Activated CD4-positive, alpha-beta T cell treated with anti-CD3 and anti-CD28 coated beads for 36 hours (primary cell): ENCODE data around the gene TMEM185A. TPM values are rescaled to one million over a fixed set of nuclear protein-coding genes. Genes with fewer than 3 reads are reported as not detected.
"Not testable (repeated sequence)": the region's sequence is repeated elsewhere in the genome, so short reads cannot be mapped to it uniquely, and the experiment has no call there.

Experiments
- ATAC-seq: fragments of 200-7000 bp; cut with Tn5 transposase; one replicate; pipeline ENCODE4 v1.10.0; 2021; ENCODE audit warnings: mild to moderate bottlenecking, moderate library complexity
- CTCF ChIA-PET: fragments of 350-600 bp; sonication (Branson Sonifier 250); formaldehyde crosslinking; loops from one replicate; lab custom pipeline; 2021; ENCODE audit warnings: antibody characterized with exemption; lab: Charles Lee
- POLR2A ChIA-PET: fragments of 350-600 bp; sonication (Branson Sonifier 250); formaldehyde crosslinking; loops from one replicate; lab custom pipeline; 2021; ENCODE audit warnings: antibody characterized with exemption, inconsistent platforms; lab: Charles Lee
- DNase-seq: peaks from one replicate; pipeline ENCODE4 v3.0.0-alpha.2; 2020
- H3K27ac Mint-ChIP-seq: one replicate; pipeline ENCODE4 v1.8.0; 2021; ENCODE audit warnings: mixed read lengths
- H3K27me3 Mint-ChIP-seq: one replicate; pipeline ENCODE4 v1.8.0; 2021; ENCODE audit warnings: mixed read lengths
- H3K36me3 Mint-ChIP-seq: one replicate; pipeline ENCODE4 v1.8.0; 2021; ENCODE audit warnings: low read depth, mixed read lengths
- H3K4me1 Mint-ChIP-seq: one replicate; pipeline ENCODE4 v1.8.0; 2021; ENCODE audit warnings: mixed read lengths
- H3K4me3 Mint-ChIP-seq: one replicate; pipeline ENCODE4 v1.8.0; 2021; ENCODE audit warnings: mild to moderate bottlenecking, moderate library complexity, mixed read lengths
- H3K9me3 Mint-ChIP-seq: one replicate; pipeline ENCODE4 v1.8.0; 2021; ENCODE audit warnings: low read depth, mixed read lengths
- intact Hi-C, 2 experiments: fragments of 100-400 bp; cut with DNase I in 1 of 2; cut with micrococcal nuclease in 1 of 2; formaldehyde crosslinking; loops; one replicate each; pipeline versions ENCODE4 v1.14.2 to v1.15.1; 2022 to 2024; cut with DNase I, micrococcal nuclease
- total RNA-seq, 2 experiments: library from RNA; stranded (reverse); gene quantifications; one replicate each; pipeline ENCODE4 v1.2.3, GENCODE V29; 2021

Gene TMEM185A
- total RNA-seq, 2 experiments from 2014 or later = 10.2 to 14.4 TPM

DNA sequence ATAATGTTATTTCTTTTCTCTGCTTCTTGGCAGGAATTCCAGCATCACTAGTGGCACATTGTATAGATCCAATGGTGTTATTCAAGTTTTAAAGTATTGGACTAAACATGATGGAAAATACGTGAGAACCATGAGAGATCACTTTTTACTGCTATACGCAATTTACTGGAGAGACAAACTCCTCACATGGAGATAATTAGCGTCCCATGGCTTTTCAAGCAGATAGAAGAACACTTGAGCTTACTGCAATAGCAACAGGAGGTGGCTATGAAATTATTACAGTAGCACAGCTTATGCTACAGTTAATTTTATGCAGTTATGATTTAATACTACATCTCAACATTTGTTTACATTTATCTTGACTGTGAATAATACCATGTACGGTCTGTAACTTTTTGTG is 11.9 kb upstream of the TMEM185A start:
- ChIA-PET CTCF (no interaction called here), POLR2A (no interaction called here)
- no peak overlapping the region for H3K4me3 Mint-ChIP-seq
- H3K36me3 Mint-ChIP-seq = no peaks in the 10 kb centered on the region
- no peak overlapping the region for H3K27ac Mint-ChIP-seq
- no peak for DNase-seq
- no peak for ATAC-seq
- peaks cover 7% of the 10 kb centered on the region for H3K4me1 Mint-ChIP-seq
- peaks cover under 1% of the 10 kb centered on the region for H3K27me3 Mint-ChIP-seq
- no peaks in the 10 kb centered on the region for H3K9me3 Mint-ChIP-seq
- intact Hi-C loops = no loop called here

DNA sequence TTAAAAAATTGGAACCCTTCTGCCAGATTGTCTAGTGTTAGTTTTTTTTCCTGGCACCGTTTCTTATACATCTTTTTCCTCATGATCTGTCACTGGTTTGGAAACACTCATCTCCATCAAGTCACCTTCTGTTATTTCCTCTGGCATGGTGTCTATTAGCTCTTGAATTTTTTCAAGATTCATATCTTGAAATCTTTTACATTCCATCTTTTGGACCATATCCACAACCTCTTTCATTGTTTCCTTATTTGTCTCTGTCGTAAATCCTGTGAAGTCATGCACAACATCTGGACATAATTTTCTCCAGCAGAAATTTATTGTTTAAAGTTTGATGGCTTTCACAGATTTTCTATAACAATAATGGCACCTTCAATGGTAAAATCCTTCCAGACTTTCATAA is 10.2 kb upstream of the TMEM185A start:
- intact Hi-C loops = no loop called here
- Mint-ChIP-seq H3K4me1 (peaks cover 7% of the 10 kb centered on the region), H3K27me3 (peaks cover 3% of the 10 kb centered on the region), H3K27ac (no peak overlapping the region), H3K9me3 (no peaks in the 10 kb centered on the region), H3K36me3 (no peaks in the 10 kb centered on the region), H3K4me3 (no peak overlapping the region)
- ATAC-seq (no peak), DNase-seq (no peak)
- CTCF ChIA-PET = no interaction called here
- POLR2A ChIA-PET = no interaction called here

DNA sequence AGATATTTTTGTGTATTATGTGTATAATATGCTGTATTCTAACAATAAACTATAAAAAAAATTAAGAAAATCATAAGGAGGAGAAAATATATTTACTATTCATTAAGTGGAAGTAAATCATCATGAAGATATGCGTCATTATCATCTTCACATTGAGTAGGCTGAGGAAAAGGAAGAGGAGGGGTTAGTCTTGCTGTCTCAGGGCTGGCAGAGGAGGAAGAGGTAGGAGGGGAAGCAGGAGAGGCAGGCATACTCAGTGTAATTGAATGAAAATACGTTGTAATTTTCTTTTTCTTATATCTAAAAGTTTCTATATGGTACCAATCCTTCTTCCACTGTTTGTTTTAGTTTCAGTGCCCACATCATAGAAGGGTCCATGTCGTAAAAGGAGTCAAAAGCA is 9.8 kb upstream of the TMEM185A start:
- no peak overlapping the region for H3K4me3 Mint-ChIP-seq
- H3K27ac Mint-ChIP-seq = no peak overlapping the region
- DNase-seq = no peak
- H3K9me3 Mint-ChIP-seq = no peaks in the 10 kb centered on the region
- peak; percentile 75 for ATAC-seq
- CTCF ChIA-PET = no interaction called here
- no peaks in the 10 kb centered on the region for H3K36me3 Mint-ChIP-seq
- intact Hi-C loops = no loop called here
- POLR2A ChIA-PET = no interaction called here
- H3K4me1 Mint-ChIP-seq = peaks cover 7% of the 10 kb centered on the region
- H3K27me3 Mint-ChIP-seq = peaks cover 3% of the 10 kb centered on the region

DNA sequence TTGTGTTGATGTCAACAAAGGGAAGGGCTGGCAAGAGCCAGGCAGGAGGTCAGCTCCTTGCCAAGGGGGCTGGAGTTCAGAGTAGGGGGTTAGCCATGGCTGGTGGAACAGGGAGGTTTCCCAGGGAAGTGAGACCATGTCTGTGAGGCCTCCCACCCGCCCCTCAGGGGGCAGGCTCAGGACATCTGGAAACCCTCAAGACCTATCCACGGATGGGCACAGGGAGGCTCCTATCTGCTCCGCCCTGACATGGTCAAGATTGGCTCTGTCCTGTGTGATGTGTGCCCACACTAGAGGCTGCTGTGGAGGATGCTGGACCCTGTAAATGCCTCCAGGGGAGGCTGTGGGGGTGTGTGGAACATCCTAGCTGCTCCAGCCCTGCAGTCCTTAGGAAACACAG is 8.0 kb upstream of the TMEM185A start:
- Mint-ChIP-seq H3K4me1 (peaks cover 7% of the 10 kb centered on the region), H3K4me3 (no peak overlapping the region), H3K27ac (no peak overlapping the region), H3K27me3 (peaks cover 7% of the 10 kb centered on the region), H3K36me3 (no peaks in the 10 kb centered on the region), H3K9me3 (no peaks in the 10 kb centered on the region)
- POLR2A ChIA-PET = no interaction called here
- ATAC-seq = no peak
- intact Hi-C loops = loop anchor here (10.0 kb wide), 3 partner anchors 125 to 1725 kb away; partner anchors contain the start of genes FMR1 (in 1 of the 2) and MTMR1 (in 1 of the 2)
- CTCF ChIA-PET = no interaction called here
- no peak for DNase-seq

DNA sequence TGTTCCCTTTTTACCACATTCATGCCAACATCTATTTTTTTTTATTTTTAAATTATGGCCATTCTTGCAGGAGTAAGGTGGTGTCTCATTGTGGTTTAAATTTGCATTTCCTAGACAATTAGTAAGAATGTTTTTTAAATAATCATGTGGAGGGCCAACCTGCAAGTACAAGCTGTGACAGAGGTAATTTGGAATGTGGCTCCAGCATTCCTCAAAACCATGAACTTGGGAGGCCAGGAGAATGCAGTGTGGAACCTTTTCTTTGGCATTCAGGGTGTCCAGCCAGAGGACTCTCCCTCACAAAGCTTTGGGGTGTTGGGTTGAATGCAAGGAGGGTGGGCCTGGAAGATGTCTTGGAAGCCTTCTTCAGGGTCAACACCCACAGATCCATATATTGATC is 7.3 kb upstream of the TMEM185A start:
- Mint-ChIP-seq H3K36me3 (no peaks in the 10 kb centered on the region), H3K27ac (no peak overlapping the region), H3K27me3 (peaks cover 7% of the 10 kb centered on the region), H3K9me3 (no peaks in the 10 kb centered on the region), H3K4me1 (peaks cover 7% of the 10 kb centered on the region), H3K4me3 (no peak overlapping the region)
- ChIA-PET POLR2A (no interaction called here), CTCF (no interaction called here)
- no peak for DNase-seq
- no peak for ATAC-seq
- intact Hi-C loops = loop anchor here (10.0 kb wide), 3 partner anchors 124 to 1724 kb away; partner anchors contain the start of genes FMR1 (in 1 of the 2) and MTMR1 (in 1 of the 2)

DNA sequence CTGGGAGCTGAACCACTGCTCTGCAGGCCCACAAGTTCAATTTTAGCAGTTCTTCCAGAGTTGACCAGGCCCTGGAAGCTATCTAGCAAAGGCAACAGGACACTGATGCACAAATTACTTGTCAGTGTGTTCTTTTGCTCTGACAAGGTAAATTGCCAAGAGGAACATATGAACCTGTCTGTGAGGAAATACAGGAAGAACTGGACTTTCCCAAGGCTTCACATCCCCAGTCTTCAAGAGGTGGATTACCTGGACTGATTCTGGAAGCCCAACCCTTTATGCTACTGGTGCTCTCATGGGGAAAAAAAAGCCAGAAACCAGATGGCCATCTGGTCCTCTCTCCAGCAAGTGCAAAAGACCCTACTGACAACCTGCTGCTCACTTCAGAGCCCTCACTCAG is 1.9 kb upstream of the TMEM185A start:
- no peak overlapping the region for H3K4me3 Mint-ChIP-seq
- H3K27me3 Mint-ChIP-seq = peaks cover 6% of the 10 kb centered on the region
- no peak for DNase-seq
- ATAC-seq = no peak
- no peak overlapping the region for H3K27ac Mint-ChIP-seq
- ChIA-PET CTCF (interaction anchor here (1.1 kb wide), 1 partner anchor 106 kb away, joined by 4 read pairs; no protein-coding TSS in a partner anchor), POLR2A (no interaction called here)
- intact Hi-C loops = loop anchor here (5.0 to 10.0 kb wide), 5 partner anchors 106 to 1719 kb away; partner anchors contain the start of genes FMR1 (in 1 of the 2) and MTMR1 (in 1 of the 2)
- H3K9me3 Mint-ChIP-seq = no peaks in the 10 kb centered on the region
- no peaks in the 10 kb centered on the region for H3K36me3 Mint-ChIP-seq
- H3K4me1 Mint-ChIP-seq = peaks cover 24% of the 10 kb centered on the region

DNA sequence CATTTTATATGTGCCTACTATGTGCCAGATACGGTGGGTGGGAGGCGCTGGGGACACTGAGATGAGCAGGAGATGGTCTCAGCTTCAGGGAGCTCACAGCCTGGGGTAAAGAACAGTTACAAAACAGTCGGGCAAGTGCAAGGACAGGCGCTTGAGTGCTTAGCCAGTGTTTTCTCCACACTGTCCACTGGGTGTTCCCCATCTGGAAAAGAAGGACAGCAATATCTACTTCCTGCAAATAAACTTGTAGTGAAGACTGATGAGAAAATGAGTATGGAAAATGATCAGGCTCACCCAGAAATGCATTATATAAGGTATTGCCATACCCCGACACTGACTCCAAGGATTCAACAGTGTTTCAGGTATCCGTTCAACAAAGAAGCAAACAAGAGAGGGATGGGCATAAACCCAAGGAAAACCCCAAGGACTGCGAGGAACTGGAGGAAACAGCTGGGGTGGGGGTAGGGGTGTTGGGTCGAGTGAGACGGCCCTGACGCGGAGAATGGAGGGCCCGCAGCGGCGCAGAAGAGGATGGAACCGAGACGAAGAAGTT is 835 bp downstream of the TMEM185A start:
- H3K4me1 Mint-ChIP-seq = peaks cover 40% of the 10 kb centered on the region
- H3K9me3 Mint-ChIP-seq = no peaks in the 10 kb centered on the region
- peak overlapping the region; percentile 88 for H3K27ac Mint-ChIP-seq
- H3K36me3 Mint-ChIP-seq = no peaks in the 10 kb centered on the region
- H3K27me3 Mint-ChIP-seq = peaks cover 4% of the 10 kb centered on the region
- CTCF ChIA-PET = no interaction called here
- DNase-seq (no peak), ATAC-seq (peak; percentile 33)
- POLR2A ChIA-PET = no interaction called here
- peak overlapping the region; percentile 85 for H3K4me3 Mint-ChIP-seq
- intact Hi-C loops = loop anchor here (1.0 to 10.0 kb wide), 7 partner anchors 90 to 1716 kb away; partner anchors contain the start of genes EOLA1 (in 1 of the 2), FMR1 (in 1 of the 2), IDS (in 1 of the 2) and MTMR1 (in 1 of the 2)

DNA sequence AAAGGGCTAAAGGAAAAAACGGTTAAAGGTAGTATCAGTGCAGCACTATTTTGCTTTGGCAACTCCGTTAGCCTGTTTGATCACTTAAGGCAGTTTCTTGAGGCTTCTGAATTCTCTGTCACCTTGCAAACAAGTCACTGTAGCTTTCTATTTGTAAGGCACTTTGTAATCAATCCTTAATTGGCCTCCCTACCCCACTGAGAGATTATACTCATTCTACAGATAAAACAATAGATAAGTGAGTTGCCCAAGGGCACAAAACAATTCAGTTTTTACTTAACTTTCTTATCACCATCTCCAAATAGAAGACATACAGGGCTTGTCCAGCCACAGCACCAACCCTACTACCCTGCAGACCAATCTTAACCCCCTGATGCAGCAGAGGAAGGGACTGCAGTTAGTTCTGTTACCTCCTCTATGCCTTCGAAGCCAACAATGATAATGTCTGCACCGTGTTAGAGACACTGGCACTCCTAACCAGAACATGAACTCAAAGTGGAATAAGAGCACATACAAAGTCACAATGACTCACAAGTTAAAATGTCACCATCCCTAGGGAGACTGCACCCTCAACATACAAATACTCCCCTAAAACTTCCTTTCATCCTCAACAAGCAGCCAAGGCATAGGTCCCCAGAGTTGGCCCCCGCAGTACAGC is 1.7 kb downstream of the TMEM185A start:
- Mint-ChIP-seq H3K27ac (no peak overlapping the region), H3K27me3 (no peaks in the 10 kb centered on the region), H3K36me3 (no peaks in the 10 kb centered on the region), H3K4me1 (peaks cover 42% of the 10 kb centered on the region), H3K9me3 (no peaks in the 10 kb centered on the region), H3K4me3 (peak overlapping the region; percentile 85)
- no peak for DNase-seq
- intact Hi-C loops = loop anchor here (2.0 to 10.0 kb wide), 6 partner anchors 89 to 1715 kb away; partner anchors contain the start of genes EOLA1 (in 1 of the 2), FMR1 (in 1 of the 2) and MTMR1 (in 1 of the 2)
- CTCF ChIA-PET = no interaction called here
- ATAC-seq = no peak
- POLR2A ChIA-PET = no interaction called here

DNA sequence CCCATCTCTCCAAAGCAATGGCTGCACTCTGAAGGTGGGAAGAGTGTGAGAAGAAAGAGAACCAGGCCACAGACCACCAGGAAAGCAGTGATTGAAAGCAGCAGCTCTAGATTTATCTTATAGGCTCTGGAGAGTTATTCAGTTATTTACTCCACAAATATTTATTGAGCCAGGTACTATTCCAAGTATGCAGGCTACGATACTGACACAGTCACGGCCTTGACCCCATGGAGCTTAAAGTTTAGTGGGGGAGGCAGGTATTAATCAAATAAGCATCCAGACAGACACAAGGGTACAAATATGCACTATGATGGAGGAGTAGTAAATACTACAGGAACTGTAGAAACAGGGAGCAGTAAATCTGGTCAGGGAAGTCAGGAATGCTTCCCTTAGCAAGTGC is 2.8 kb downstream of the TMEM185A start:
- Mint-ChIP-seq H3K4me3 (no peak overlapping the region), H3K4me1 (peaks cover 45% of the 10 kb centered on the region), H3K9me3 (no peaks in the 10 kb centered on the region), H3K27me3 (no peaks in the 10 kb centered on the region), H3K36me3 (no peaks in the 10 kb centered on the region), H3K27ac (no peak overlapping the region)
- DNase-seq = no peak
- POLR2A ChIA-PET = no interaction called here
- no peak for ATAC-seq
- CTCF ChIA-PET = no interaction called here
- intact Hi-C loops = no loop called here

DNA sequence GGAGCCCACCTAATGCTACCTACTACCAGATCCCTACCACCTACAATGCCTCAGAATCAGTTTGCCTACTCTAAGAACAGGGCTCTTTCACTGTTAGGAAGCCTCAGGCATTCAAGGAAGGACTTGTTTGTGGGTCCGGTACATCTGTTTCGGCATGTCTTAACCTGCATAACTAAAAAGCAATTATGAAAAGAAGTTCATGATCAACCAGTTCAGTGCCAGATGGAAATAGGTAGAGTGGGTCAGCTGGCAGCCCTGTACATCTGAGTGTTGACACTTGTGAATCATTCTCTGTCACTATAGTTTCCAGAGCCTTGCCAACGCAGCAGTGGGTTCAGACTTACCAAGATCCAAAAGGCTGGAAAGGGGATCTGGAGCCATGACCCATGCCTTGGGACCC is 3.3 kb downstream of the TMEM185A start:
- no peak for ATAC-seq
- peaks cover 45% of the 10 kb centered on the region for H3K4me1 Mint-ChIP-seq
- CTCF ChIA-PET = no interaction called here
- no peaks in the 10 kb centered on the region for H3K9me3 Mint-ChIP-seq
- intact Hi-C loops = no loop called here
- H3K27me3 Mint-ChIP-seq = no peaks in the 10 kb centered on the region
- no peak for DNase-seq
- no peak overlapping the region for H3K4me3 Mint-ChIP-seq
- no peaks in the 10 kb centered on the region for H3K36me3 Mint-ChIP-seq
- POLR2A ChIA-PET = no interaction called here
- H3K27ac Mint-ChIP-seq = no peak overlapping the region

DNA sequence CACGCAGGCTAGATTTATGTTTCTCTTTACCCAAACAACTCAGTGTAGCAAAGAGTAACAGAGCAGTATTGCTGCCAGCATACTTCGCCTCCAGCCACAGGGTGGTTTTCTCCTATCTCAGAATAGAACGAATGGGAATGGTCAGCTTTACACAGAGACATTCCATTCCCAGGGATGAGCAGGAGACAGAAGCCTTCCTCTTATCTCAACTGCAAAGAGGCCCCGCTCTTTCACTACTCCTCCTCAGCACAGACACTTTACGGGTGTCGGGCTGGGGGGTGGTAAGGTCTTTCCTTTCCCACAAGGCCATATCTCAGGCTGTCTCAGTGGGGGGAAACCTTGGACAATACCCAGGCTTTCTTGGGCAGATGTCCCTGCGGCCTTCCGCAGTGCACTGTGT is 4.8 kb downstream of the TMEM185A start:
- H3K9me3 Mint-ChIP-seq, POLR2A ChIA-PET, H3K4me3 Mint-ChIP-seq, H3K27me3 Mint-ChIP-seq, H3K36me3 Mint-ChIP-seq, CTCF ChIA-PET, ATAC-seq, H3K27ac Mint-ChIP-seq, intact Hi-C loops, DNase-seq: not testable (repeated sequence)
- peaks cover 40% of the 10 kb centered on the region for H3K4me1 Mint-ChIP-seq

DNA sequence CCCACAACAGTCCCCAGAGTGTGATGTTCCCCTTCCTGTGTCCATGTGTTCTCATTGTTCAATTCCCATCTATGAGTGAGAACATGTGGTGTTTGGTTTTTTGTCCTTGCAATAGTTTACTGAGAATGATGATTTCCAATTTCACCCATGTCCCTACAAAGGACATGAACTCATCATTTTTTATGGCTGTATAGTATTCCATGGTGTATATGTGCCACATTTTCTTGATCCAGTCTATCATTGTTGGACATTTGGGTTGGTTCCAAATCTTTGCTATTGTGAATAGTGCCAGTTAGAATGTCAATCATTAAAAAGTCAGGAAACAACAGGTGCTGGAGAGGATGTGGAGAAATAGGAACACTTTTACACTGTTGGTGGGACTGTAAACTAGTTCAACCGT is 11.9 kb downstream of the TMEM185A start:
- H3K36me3 Mint-ChIP-seq, H3K27me3 Mint-ChIP-seq, H3K27ac Mint-ChIP-seq, H3K4me1 Mint-ChIP-seq, H3K4me3 Mint-ChIP-seq, POLR2A ChIA-PET, H3K9me3 Mint-ChIP-seq, ATAC-seq, DNase-seq, CTCF ChIA-PET, intact Hi-C loops: not testable (repeated sequence)
